Stimulated activated CD4-positive, alpha-beta T cell treated with anti-CD3 and anti-CD28 coated beads, TNF-alpha, amount 100 ng/mL, for 48 hours (primary cell): ENCODE data around the gene FAM184B.
"Not testable (repeated sequence)": the region's sequence is repeated elsewhere in the genome, so short reads cannot be mapped to it uniquely, and the experiment has no call there.

Experiments used
- DNase-seq, 3 donors: peaks; one replicate each; pipeline ENCODE4 v3.0.0-alpha.2; 2020; ENCODE audit warnings: low read depth in 3 of 3

The FAM184B gene

DNA sequence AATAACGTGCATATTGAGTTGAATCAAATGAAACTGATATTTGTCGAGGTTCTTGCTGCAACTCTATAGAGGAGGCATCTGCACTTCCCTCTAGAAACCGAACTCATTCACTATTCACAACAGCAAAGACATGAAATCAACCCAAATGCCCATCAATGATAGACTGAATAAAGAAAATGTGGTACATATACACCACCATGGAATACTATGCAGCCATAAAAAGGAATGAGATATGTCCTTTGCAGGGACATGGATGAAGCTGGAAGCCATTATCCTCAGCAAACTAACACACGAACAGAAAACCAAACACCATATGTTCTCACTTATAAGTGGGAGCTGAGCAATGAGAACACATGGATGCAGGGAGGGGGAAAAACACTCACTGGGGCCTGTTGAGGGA, 96.8 kb downstream of the FAM184B start:
- DNase-seq = not testable (repeated sequence)

DNA sequence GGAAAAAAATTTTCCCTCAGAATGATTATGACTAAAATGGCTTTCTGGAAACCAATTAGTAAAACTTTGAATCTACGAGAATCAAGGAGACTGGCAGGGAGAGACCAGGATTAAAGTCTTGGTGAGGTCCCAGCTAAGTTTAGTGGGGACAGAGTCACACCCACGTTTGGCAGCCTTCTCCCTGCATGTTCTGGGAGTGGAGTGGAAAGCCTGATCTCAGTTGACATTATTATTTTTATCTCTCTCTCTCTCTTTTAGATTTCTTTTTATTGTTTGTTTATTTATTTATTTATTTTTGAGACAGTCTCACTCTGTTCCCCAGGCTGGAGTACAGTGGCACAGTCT, 99.2 kb downstream of the FAM184B start:
- no peak for DNase-seq

DNA sequence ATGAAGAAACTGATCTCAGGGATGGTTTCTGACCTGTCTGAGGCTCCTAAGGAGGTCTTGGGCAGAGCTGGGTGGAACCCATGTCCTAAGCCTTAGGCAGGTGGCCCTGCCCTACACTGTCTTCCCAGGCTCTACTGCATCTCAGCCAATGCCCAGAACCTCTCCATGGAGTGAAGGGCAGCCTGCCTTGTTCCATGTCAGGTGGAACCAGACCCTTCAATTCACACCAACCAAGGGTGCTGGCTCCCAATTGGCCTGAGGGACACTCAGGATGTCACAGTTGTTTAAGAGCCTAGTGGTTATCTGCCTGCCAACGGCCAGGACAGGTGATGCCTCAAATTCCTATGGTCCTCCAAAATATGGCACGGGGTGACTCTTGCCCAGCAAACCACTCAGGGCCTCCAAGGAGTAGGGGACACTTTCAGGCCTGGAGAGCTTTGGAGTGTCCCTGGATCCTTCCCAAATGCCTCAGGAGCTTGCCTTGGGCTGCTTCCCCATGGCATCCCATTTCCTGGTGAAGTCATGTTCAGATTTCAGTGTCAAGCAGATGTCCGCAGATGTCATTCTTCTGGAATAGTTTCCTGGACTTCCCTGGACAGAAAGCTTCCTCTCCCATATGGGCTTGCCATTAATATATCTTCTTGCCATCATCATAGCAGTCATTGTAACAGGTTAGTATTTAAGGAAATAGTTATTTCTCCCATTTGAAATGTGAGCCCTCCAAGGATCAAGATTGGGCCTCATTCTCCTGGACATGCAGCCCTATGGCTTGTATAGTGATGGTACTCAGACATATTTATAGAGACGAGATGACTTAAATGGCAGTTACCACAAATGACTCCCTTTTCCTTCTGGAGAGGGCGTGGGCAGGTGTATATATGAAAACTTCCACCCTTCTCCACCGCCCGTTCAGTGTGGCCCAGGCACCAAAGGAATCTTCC, 99.9 kb downstream of the FAM184B start:
- no peak for DNase-seq

DNA sequence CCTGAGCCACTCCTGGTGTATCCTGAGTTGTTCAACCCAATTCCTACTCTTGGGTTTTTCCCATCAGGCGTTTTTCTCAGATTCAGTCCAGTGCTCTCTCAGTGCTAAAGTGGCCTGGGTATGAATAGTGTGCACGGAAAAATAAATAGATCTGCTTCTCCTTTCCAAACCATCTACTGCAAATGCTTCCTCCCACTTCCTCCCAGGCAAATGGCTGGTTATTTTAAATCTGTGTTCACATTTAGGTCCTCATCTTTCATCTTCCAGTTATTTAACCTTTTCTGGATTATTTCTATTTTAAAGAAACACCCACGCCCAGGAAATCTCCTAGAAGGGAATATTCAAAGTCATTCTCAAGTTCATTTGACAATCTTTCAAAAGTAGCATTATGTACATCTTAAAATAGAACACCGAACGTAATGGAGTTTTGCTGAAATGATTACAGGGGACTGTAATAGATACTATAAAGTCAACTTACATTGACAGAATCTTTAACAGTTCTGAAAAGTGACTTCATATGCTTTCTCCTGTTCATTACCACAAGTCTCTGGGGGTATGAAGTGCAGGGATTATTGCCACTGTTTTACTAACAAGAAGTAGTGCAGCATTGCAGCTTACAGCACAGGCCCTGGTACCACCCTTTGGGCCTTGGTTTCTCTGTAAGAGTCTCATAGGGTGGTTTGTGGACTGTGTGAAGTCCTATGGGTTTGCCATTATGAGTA, 100.7 kb downstream of the FAM184B start:
- DNase-seq = no peak

DNA sequence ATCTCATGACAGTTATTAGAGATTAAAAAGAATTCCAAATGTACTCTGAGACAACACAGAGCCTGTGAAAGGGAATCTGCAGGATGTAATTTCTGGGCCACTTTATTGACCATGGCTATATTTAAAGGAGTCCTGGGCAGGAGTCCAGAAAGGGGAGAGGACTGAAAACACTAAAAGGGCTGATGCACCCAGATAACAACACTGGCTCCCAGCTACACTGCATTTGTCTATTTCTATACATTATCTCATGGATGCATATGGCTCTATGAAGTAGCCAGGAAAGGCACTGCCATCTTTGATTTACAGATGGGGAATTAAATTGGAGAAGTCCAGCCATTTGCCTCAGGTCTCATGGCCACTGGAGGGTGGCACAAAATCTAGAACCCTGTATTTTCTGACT, 111.0 kb downstream of the FAM184B start:
- DNase-seq = no peak

DNA sequence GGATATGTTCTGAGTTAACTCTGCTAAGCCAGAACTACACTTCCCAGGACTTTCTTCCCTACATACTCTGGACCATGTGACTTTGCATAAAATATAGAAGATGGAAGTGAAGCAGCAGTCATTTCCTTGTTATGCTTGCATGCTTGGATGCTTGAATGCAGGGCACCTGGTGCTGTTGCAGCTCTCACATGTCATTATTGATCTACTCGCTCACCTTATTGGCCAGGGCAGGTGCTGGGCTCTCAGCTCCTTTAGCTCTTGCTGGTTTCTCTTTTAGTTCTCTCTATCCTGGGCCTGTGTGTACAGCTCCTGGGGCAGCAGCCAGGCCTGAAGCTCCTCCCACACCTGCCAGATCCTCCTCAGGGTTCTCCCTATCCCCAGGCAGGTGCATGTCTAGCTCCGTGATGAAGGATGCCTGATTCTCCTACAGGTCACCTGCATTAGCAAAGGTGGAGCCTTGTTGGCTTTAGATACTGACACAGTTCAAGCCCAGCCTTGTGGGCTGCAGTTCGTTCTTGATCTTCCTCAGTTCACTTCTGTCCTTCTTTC, 113.7 kb downstream of the FAM184B start:
- no peak for DNase-seq

DNA sequence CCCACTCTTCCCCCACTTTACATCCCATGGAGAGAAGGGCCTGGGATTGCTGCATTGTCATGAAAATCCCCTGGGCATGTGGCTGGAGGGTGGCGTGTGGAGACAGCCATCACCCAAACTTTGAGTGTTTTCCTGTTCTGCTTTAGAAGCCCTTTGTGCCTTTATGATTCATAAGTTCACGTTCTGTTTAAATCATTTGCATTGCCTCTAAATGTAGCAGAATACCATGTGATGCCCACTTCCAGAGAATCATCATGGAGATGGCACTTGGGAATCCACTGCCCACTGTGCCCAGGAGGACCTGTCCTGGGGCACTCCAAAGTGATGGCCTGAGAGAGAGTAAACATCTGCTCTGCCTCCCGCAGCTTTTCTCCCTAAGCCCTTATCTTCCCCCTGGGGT, 114.2 kb downstream of the FAM184B start:
- DNase-seq = no peak

DNA sequence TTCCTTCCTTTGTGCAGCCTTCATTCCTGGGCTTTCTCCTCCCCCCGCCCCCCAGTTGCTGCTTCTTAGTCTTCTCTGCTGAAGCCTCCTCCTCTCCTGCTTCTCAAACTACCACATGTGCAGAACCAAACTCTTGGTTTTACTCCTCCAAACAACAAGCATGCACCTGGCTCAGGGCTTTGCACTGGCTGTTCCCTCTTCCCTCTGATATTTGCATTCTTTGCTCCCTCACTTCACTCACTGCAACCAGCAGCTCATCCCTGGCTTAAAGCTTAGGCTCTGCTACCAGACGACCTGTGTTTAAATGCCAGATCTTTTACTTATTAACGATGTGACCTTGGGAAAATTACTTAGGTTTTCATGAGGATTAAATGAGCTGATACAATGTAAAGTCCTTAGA, 115.6 kb downstream of the FAM184B start:
- DNase-seq = no peak

DNA sequence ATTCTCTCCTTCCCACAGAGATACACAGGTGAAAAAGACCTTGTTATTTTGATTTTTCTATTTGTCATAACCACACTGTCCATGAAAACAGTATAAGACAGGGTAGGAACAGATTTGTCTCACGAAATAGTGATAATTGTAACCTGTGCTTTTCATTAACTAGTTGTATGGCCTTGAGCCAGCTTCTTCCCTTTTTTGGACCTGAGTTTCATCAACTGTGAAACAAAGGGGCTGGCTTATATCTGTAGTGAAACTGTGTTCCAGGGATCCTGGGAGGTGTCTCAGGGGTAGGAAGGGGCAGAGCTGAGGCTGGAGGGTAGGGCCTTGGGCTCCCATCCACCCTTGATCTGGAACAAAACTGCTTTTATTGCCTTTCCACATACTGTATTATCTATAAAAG, 116.1 kb downstream of the FAM184B start:
- no peak for DNase-seq

DNA sequence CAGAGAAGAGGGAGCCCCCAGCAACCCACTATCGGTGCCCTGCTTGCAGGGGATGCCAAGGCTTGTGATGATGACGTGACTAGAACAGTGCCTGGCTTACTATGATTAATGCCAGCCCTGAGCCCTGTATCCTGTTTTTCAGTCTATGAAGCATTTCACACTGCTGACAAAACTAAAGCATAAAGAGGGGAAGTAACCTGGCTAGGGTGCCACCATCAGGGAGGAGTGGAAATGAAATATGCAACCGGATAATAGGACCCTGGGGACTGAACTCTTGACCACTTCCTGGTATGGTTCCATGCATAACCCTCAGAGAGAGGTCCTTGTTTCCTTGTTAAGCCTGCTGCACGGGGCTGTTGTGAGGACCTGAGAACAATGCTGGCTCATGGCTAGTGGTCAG, 116.7 kb downstream of the FAM184B start:
- DNase-seq = no peak

DNA sequence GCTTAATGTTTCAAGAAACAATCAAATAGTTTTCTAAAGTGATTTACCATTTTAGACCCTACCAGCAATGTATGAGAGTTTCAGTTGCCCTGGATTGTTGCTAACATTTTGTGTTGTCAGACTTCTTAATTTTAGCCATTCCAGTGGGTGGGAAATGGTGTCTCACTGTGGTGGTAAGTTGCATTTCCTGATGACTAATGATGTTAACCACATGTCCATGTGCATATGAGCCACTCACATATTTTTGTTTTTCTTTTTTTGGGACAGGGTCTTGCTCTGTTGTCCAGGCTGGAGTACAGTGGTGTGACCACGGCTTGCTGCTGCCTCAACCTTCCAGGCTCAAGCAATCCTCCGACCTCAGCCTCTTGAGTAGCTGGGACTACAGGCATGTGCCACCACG, 118.7 kb downstream of the FAM184B start:
- DNase-seq = no peak

DNA sequence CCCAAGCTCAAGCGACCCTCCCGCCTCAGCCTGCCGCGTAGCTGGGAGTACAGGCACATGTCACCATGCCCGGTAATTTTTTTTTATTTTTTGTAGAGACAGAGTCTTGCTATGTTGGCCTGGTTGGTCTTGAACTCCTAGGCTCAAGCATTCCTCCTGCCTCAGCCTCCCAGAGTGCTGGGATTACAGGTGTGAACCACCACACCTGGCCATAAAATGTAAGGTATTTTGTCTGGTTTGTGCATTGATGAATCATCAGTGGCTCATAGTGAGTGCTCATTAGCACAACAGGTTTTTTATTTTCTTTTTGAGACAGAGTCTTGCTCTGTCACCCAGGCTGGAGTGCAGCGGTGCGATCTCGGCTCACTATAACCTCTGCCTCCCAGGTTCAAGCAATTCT, 122.2 kb downstream of the FAM184B start:
- not testable (repeated sequence) for DNase-seq

DNA sequence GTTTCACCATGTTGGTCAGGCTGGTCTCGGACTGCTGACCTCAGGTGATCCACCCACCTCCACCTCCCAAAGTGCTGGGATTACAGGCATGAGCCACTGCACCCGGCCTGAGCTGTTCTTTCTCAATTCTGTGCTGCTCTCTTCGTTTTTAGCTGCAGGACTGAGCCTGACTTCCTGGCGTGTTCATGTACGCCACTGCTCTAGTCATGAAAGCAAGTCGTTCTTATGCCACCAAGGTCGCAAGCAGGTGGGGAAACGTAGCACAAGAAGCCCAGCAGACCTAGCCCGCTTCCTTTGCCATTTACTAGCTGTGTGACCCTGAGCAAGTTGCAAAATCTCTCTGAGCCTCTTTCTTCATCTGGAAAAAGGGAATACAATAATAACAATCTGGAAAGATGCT, 123.6 kb downstream of the FAM184B start:
- DNase-seq = no peak

DNA sequence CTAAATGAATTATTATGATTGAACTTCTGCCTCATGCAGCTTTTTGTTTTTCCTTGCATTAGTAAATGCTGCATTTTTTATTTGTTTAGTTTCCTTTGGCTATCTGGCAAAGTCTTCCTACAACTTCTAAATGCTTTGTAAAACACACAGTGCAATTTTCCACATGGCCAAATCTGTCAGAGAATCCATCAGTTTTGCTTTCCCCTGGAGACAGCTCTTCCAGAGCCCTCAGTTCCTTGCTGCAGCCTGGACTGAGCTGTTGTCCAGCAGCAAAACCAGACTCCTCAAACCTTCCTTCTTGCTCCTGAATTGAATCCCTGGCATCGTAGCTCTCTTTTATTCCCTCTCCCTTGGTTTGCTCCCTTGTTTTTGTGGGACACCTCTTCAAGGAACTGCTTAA, 124.3 kb downstream of the FAM184B start:
- DNase-seq = no peak

DNA sequence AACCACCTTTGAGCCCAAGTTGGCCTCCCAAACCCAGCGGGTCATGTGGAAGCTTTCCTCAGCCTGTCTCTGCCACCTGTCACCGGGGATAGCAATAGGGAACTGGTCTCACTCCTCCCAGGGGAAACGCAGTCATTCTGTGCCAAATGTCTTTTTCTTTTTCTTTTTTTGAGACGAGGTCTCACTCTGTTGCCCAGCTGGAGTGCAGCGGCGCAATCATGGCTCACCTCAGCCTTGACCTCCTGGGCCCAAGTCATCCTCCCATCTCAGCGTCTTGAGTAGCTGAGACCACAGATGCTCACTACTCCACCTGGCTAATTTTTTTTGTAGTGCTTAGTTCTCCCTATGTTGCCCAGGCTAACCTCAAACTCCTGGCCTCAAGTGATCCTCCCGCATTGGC, 126.7 kb downstream of the FAM184B start:
- no peak for DNase-seq

DNA sequence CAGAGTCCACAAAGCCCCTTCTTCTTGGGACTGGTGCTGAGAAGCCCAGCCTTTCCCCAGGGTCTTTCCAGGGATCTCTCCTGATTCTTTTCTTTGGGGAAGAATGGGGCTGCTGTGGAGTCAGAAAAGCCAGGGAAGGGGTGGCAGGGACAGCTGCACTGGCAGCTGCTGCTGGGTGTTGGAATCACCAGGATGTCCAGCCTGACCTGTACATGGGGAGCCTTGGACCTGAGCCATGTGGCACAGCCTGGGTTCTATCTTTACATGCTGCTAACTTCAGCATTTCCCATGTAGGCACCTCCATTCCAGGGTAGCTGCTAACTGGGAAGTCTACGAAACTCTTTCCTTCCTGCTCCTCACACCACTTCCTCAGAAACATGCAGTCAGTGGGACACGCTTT, 131.0 kb downstream of the FAM184B start:
- DNase-seq = no peak

DNA sequence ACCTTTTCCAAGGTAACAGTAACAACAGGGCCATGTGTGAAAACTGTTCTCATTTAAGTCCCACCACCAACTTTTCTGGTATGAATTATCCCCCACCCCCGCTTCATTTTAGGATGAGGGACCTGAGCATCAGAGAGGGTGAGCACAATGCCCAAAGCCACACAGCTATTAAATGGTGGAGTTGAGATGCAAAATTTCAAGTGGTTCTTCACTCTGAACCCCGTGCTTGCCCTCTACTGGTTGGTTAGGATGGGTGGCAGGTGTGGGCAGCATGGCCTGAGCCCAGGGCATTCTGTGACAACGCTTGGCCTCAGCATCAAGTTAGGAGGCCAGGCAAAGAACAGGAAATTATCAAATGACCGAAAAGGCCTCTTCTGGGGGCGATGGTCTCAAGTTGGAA, 133.5 kb downstream of the FAM184B start:
- DNase-seq = no peak

DNA sequence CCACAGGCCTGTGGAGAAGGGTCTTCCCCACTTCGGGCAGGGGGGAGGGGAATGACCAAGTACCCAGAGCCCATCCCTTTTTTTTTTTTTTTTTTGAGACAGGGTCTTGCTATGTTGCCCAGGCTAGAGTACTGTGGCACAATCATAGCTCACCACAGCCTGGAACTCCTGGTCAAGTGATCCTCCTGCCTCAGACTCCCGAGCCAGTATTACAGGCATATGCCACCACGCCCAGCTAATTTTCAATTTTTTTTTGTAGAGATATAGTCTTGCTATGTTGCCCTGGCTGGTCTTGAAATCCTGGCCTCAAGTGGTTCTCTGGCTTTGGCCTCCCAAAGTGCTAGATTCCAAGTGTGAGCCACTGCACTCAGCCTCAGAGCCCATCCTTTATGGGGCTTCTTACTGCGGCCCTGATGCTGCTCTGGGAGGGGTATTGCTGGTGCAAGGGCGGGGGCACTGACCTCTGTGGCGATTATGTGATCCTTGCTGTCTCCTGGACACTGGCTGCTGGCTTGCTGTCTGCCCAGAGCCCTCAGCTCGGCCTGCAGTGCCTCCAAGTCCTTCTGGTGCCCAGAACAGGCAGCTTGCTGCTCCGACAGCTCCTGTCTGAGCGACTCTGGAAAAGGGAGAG, 134.1 kb downstream of the FAM184B start:
- no peak for DNase-seq

DNA sequence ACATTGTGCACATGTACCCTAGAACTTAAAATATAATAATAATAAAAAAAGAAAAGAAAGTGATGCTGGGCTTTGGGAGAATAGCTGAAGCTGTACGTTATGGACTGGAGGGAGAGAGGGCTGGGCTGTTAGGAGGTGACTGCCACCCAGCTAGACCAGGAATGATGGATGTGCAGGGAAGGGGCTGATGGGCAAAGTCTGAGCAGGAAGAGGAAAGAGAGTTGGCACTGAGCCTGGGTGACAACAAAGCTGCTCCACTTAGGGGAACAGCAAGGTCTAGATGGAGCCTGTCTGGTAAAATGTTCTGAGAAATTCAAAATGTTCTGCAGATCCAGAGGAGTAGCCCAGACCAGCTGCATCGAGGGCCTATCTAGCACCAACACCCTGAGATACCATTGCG, 134.7 kb downstream of the FAM184B start:
- DNase-seq = no peak

DNA sequence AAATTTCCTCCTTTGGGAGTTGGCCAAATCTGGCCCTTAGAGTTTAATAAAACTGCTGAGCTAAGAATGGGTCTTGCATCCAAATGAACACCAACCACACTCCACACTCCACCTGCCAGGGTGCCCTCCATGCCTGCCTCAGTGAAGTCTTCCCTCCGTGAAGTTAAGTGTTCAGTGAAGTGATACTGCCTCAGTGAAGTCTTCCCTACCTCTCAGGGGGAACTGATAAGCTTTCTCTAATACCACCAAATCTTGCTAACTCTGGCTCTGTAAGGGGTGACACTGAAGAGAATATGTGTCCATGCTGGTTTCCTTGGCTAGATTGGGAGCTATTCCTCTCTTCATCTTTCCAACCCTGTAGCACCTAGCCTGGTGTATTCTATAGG, 139.0 kb downstream of the FAM184B start:
- DNase-seq = no peak

DNA sequence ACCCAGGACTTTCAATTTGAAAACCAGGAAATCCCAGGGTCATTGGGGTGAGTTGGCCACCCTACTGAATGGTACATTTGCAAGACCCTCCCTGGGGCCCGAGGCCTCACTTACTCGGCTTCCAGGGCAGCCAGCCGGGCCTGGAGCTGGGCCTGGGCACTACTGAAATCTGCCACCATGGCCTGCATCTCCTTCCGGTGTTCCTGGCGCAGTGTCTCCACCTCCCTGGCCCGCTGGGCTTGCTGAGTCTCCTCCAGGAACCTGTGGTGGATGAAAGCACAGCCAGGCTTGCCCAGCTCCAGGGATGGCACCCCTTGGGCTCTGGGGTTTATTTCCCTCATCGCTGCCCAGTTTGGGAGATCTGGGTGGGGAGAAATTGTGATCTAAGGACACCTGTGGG, 142.3 kb downstream of the FAM184B start:
- DNase-seq = no peak
